HG02970 (cell line): ENCODE results near the gene SORCS3.

Source experiments
- ATAC-seq: cut with Tn5 transposase; IDR thresholded peaks from one replicate; pipeline ENCODE4 v1.9.1; 2021; ENCODE audit warnings: mild to moderate bottlenecking, moderate library complexity, moderate number of reproducible peaks; ENCODE audit not compliant: unreplicated experiment, low FRiP score

SORCS3 gene

DNA sequence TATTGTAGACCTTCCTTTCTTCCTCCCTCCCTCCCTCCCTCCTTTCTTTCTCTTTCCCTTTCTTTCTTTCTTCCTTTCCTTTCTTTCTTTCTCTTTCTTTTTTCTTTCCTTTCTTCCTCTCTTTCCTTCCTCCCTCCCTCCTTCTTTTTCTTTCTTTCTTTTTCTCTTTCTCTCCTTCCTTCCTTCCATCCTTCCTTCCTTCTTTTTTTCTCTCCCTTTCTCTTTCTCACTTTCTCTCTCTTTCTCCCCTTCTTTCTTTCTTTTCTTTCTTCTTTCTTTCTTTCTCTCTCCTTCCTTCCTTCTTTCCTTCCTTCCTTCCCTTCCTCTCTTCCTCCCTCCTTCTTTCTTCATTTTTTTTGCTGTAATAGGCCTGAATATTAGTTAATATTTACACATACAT, 638.0 kb downstream of the SORCS3 start:
- ATAC-seq = no peak

DNA sequence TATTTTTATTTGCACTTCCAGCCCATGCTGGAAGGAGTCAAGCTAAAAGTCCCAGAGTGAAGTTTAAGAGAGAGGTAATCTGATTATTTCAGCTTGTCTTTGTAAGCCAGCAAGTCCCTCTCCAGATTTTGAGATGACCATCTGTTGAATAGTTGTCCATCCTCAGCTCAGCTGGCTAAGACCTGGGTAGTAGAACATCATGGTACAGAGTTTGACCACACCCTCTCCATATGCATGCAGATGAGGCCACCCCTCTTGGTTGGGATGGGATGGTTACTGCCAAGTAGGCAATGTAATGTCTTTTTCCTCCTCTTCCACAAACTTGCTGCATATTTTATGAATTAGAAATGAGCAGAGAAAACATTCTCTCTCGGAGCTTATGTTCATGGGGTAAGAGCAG, 639.8 kb downstream of the SORCS3 start:
- no peak for ATAC-seq

DNA sequence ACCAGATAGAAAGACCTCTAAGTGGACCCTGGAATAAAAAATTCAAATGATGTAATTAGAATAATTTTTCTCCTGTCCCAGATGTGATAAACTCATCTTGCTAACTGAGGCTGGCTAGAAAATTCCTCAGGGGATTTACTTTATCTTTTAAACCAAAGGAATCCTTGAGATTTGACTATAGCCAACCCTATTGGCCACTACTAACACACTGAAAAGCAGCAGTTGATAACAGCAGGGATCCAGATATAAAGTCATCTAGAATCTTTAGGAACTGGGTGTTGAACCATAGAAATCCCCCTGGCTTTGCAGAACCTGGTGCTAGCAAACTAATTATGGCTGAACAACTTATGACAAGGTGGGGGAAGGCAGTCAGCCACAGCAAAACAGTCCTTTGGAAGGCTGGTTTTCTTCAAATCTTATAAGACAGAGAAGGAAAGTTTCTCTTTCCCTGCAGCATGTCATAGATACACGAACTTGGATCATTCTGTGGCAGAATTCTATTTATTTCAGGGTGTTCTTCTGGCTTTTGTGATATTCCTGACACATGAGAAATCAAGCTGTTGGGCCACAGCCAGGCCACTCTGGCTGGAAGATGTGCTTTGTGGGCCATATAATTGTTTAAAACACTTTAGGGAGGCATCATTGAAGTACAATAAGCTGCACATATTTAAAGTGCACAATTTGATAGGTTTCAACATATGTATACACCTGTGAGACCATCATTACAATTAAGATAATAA, 643.6 kb downstream of the SORCS3 start:
- no peak for ATAC-seq

DNA sequence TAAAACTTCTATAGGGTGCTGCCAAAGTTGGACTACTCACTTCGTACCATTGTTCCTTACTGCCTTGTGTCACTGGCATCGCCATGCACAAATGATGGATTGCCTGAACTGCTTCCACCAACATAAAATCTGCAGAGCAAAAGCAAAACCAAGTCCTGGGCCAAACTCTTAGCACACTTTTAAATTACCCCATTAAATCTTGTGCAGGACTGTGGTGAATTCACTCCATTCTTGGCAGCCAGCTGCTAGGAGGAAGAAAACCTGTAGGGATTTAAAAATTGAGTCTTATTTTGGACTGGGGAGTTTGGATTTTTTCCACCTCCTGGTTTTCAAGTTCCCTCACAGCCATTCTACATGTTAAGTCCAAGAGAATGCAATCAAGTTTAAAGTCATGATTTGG, 646.9 kb downstream of the SORCS3 start:
- no peak for ATAC-seq

DNA sequence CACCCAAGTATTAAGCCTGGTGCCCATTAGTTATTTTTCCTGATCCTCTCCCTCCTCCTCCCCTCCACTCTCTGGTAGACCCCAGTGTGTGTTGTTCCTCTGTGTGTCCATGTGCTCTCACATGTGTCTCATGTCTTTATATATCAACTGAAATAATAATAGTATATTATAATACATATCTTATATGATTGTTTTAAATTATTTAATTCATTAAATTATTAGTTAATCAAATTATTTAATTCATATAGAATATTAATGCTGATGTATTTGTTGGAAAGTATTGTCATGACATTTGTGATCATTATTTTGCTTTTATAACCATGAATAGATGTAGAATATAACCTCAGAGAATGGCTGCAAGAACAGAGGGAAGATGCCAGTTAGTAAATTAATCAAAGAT, 647.5 kb downstream of the SORCS3 start:
- no peak for ATAC-seq

DNA sequence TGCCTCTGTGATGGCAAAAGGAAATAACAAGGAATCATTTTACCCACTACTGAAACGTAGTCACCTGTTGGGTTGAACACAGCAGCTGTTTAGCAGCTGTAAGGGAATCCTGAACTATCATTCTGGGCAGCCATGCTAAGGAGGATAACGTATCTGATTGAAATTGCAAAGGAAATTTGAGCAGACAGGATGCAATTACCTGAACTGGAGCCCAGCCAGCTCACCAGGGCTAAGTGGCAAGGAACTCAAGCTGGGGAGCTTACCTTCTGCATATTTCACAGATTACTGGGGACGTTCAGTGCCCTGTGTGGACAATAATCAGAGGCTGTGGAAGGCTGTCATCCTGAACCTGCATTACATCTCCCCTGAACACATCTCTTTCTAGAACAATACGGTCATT, 650.5 kb downstream of the SORCS3 start:
- no peak for ATAC-seq

DNA sequence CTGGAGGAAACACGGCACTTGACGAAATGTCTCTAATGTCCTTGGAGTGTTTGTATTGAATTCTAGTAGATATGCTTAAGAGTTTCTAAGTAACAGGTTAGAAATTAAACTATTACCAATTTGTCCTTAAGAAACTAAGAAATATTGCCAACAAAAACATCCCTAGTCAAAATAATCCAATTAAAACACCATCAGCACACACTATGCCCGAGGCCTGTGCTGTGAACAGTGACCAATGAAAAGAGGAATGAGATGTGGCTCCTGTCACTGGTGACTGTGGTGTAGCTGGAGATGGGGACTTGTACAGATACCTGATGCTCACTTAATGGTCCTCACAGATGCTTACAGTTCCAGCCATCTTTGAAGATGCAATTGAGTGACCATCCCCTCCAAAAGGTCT, 651.1 kb downstream of the SORCS3 start:
- ATAC-seq = no peak
